Prostate gland (tissue), 2 donors: ENCODE results near the gene SRGAP1. TPM values are rescaled to one million over a fixed set of nuclear protein-coding genes. Genes with fewer than 3 reads are reported as not detected.

ENCODE experiments used
- DNase-seq: peaks from one replicate; pipeline ENCODE4 v3.0.0-alpha.2; 2019; ENCODE audit warnings: low spot score
- H3K27ac ChIP-seq, 2 donors: fragments of 200-600 bp; sonication (generic); 2 replicates each; pipeline ENCODE4 v1.5.1; 2017 to 2019
- H3K27me3 ChIP-seq: fragments of 200-600 bp; sonication (generic); replicated peaks from 2 replicates; pipeline ENCODE4 v1.5.1; 2019; ENCODE audit not compliant: insufficient read depth
- H3K36me3 ChIP-seq, 2 donors: fragments of 200-600 bp; sonication (generic); 1 replicate in 1 of 2; 2 replicates in 1 of 2; pipeline versions ENCODE4 v1.5.1 to v1.8.1; 2017 to 2019
- H3K4me1 ChIP-seq: fragments of 200-600 bp; sonication (generic); replicated peaks from 2 replicates; pipeline ENCODE4 v1.5.1; 2019
- H3K4me3 ChIP-seq, 2 donors: fragments of 200-600 bp; sonication (generic); 2 replicates each; pipeline ENCODE4 v1.5.1; 2017 to 2019
- H3K9me3 ChIP-seq: fragments of 200-600 bp; sonication (generic); 2 replicates; pipeline ENCODE4 v1.5.1; 2017
- CTCF ChIP-seq, 4 experiments: fragments of 200-600 bp in 2 of 4; fragments of 450-650 bp in 2 of 4; sonication (generic) in 2 of 4; IDR thresholded peaks; 1 replicate in 3 of 4; 2 replicates in 1 of 4; pipeline ENCODE4 v1.5.1; 2016 to 2019; ENCODE audit warnings: antibody characterized with exemption in 4 of 4, mild to moderate bottlenecking in 2 of 4, moderate library complexity in 2 of 4
- POLR2A ChIP-seq: fragments of 450-650 bp; IDR thresholded peaks from one replicate; pipeline ENCODE4 v1.6.1; 2016; ENCODE audit warnings: antibody characterized with exemption, mild to moderate bottlenecking
- POLR2AphosphoS5 ChIP-seq: sonication (generic); formaldehyde crosslinking; IDR thresholded peaks from one replicate; pipeline ENCODE4 v1.6.1; 2017; ENCODE audit warnings: antibody characterized with exemption
- WGBS: methylation state at CpG from one replicate; pipeline ENCODE4 v1.1.5; 2018; 5-methylcytosine and 5-hydroxymethylcytosine counted together
- intact Hi-C: fragments of 100-400 bp; cut with DNase I; formaldehyde crosslinking; loops from one replicate; pipeline ENCODE4 v1.14.2; 2022
- total RNA-seq, 2 donors: library from RNA; depleted of rRNA; stranded (reverse); fragments of >200 nt; gene quantifications; one replicate each; pipeline ENCODE4 v1.1.0, GENCODE V29; 2016

The SRGAP1 gene
- total RNA-seq, 2 donors from 2014 or later, result 4.6 to 16.1 TPM

- Histone ChIP-seq H3K4me3 (no peak overlapping the region), H3K36me3 (no peaks in the 10 kb centered on the region), H3K27ac (no peak overlapping the region), H3K4me1 (no peaks in the 10 kb centered on the region), H3K27me3 (no peaks in the 10 kb centered on the region), H3K9me3 (no peaks in the 10 kb centered on the region)
- WGBS, result 78% methylated on average over 4 of the region's 4 CpGs
- intact Hi-C loops, result no loop called here
- DNase-seq, result no peak
- TF ChIP-seq POLR2AphosphoS5, result no peak
- no peak for TF ChIP-seq CTCF (IDR thresholded peaks at IDR 0.05)
- TF ChIP-seq POLR2A, result no peak
Measured at GRCh38 chr12:63814146-63814772, 30.2 kb upstream of the SRGAP1 start.

- Histone ChIP-seq H3K9me3 (no peaks in the 10 kb centered on the region), H3K27ac (no peak overlapping the region), H3K4me1 (no peaks in the 10 kb centered on the region), H3K27me3 (no peaks in the 10 kb centered on the region), H3K4me3 (no peak overlapping the region), H3K36me3 (no peaks in the 10 kb centered on the region)
- 88% methylated on average over 3 of the region's 3 CpGs for WGBS
- DNase-seq, result no peak
- intact Hi-C loops, result no loop called here
- TF ChIP-seq POLR2AphosphoS5 (no peak), POLR2A (no peak), CTCF (IDR thresholded peaks at IDR 0.05) (no peak)
Measured at GRCh38 chr12:63815482-63815852, 29.0 kb upstream of the SRGAP1 start.

- H3K36me3 ChIP-seq, result no peaks in the 10 kb centered on the region
- no peak for DNase-seq
- H3K27me3 ChIP-seq, result no peaks in the 10 kb centered on the region
- H3K4me3 ChIP-seq, result no peak overlapping the region
- no peak overlapping the region for H3K27ac ChIP-seq
- no peaks in the 10 kb centered on the region for H3K4me1 ChIP-seq
- TF ChIP-seq POLR2A (no peak), POLR2AphosphoS5 (no peak), CTCF (IDR thresholded peaks at IDR 0.05) (no peak)
- no peaks in the 10 kb centered on the region for H3K9me3 ChIP-seq
- intact Hi-C loops, result no loop called here
- 91% methylated on average over 6 of the region's 6 CpGs for WGBS
Measured at GRCh38 chr12:63816031-63816430, 28.5 kb upstream of the SRGAP1 start.

- Histone ChIP-seq H3K27ac (no peak overlapping the region), H3K9me3 (no peaks in the 10 kb centered on the region), H3K4me1 (no peaks in the 10 kb centered on the region), H3K36me3 (no peaks in the 10 kb centered on the region), H3K27me3 (no peaks in the 10 kb centered on the region), H3K4me3 (no peak overlapping the region)
- DNase-seq, result no peak
- no peak for TF ChIP-seq POLR2A
- TF ChIP-seq CTCF (IDR thresholded peaks at IDR 0.05), result no peak
- no peak for TF ChIP-seq POLR2AphosphoS5
- 86% methylated on average over 1 of the region's 1 CpG for WGBS
- intact Hi-C loops, result no loop called here
Measured at GRCh38 chr12:63820427-63820826, 24.1 kb upstream of the SRGAP1 start.

- no peaks in the 10 kb centered on the region for H3K27me3 ChIP-seq
- H3K36me3 ChIP-seq, result no peaks in the 10 kb centered on the region
- H3K27ac ChIP-seq, result no peak overlapping the region
- intact Hi-C loops, result no loop called here
- peak overlapping the region; percentile 19 to 20 for H3K4me3 ChIP-seq
- TF ChIP-seq CTCF (IDR thresholded peaks at IDR 0.05) (no peak), POLR2A (no peak), POLR2AphosphoS5 (no peak)
- H3K9me3 ChIP-seq, result no peaks in the 10 kb centered on the region
- DNase-seq, result no peak
- no peaks in the 10 kb centered on the region for H3K4me1 ChIP-seq
- WGBS, result 26% methylated on average over 38 of the region's 38 CpGs
Measured at GRCh38 chr12:63821781-63822251, 22.7 kb upstream of the SRGAP1 start.
